H1 (cell line): ENCODE results near the gene DCANP1. TPM values are rescaled to one million over a fixed set of nuclear protein-coding genes. Genes with fewer than 3 reads are reported as not detected.

Source experiments
- CTCF ChIA-PET: fragments of 300-600 bp; sonication (Branson Sonifier 250); formaldehyde crosslinking; loops from one replicate; lab custom pipeline; 2021; ENCODE audit not compliant: partially characterized antibody; lab: Charles Lee
- POLR2A ChIA-PET: fragments of 300-600 bp; sonication (Branson Sonifier 250); formaldehyde crosslinking; loops from one replicate; lab custom pipeline; 2021; ENCODE audit warnings: inconsistent platforms; ENCODE audit not compliant: partially characterized antibody; lab: Charles Lee
- DNase-seq, 2 experiments: peaks; one replicate each; pipeline versions ENCODE4 v3.0.0 to v3.0.0-alpha.2; 2010 to 2022; ENCODE audit warnings: low spot score in 2 of 2, low read depth in 1 of 2, mixed read lengths in 1 of 2
- FAIRE-seq: peaks from 2 replicates; lab custom pipeline; 2011; peaks lifted over from hg19 to GRCh38; lab: Jason Lieb, UNC
- H2AFZ ChIP-seq: 2 replicates; pipeline ENCODE4 v1.8.1; 2012; ENCODE audit warnings: low read length, inconsistent platforms
- H2AK5ac ChIP-seq: 2 replicates; pipeline ENCODE4 v1.6.1; 2013; ENCODE audit warnings: low read depth, low read length
- H2BK120ac ChIP-seq: replicated peaks from 2 replicates; pipeline ENCODE3; 2013; ENCODE audit warnings: low read depth, low read length, inconsistent platforms
- H2BK12ac ChIP-seq: 2 replicates; pipeline ENCODE4 v1.6.1; 2013; ENCODE audit warnings: low read depth, low read length
- H2BK15ac ChIP-seq: 2 replicates; pipeline ENCODE4 v1.6.1; 2013; ENCODE audit warnings: low read length
- H2BK20ac ChIP-seq: 2 replicates; pipeline ENCODE4 v1.6.1; 2013; ENCODE audit warnings: low read length
- H2BK5ac ChIP-seq: 2 replicates; pipeline ENCODE4 v1.6.1; 2013; ENCODE audit warnings: low read depth, low read length
- H3K14ac ChIP-seq: 2 replicates; pipeline ENCODE4 v1.6.1; 2013; ENCODE audit warnings: inconsistent platforms; ENCODE audit not compliant: insufficient read length
- H3K18ac ChIP-seq: 2 replicates; pipeline ENCODE4 v1.6.1; 2013; ENCODE audit warnings: low read length; ENCODE audit errors: extremely low read depth
- H3K23ac ChIP-seq: 2 replicates; pipeline ENCODE4 v1.6.1; 2013; ENCODE audit warnings: inconsistent platforms; ENCODE audit not compliant: insufficient read length
- H3K23me2 ChIP-seq: 2 replicates; pipeline ENCODE4 v1.6.1; 2013; ENCODE audit warnings: low read depth, low read length
- H3K27ac ChIP-seq: 2 replicates; pipeline ENCODE4 v1.6.1; 2011; ENCODE audit warnings: low read depth, low read length, inconsistent platforms
- H3K27me3 ChIP-seq, 4 experiments: replicated peaks in 1 of 4; 1 replicate in 1 of 4; 2 replicates in 3 of 4; pipeline versions ENCODE4 v1.6.1 to v1.8.1; 2011 to 2013; ENCODE audit warnings: low read length in 3 of 4, mild to moderate bottlenecking in 3 of 4, inconsistent platforms in 2 of 4, mixed read lengths in 2 of 4, moderate library complexity in 1 of 4; ENCODE audit not compliant: control insufficient read depth in 3 of 4, insufficient read depth in 3 of 4; ENCODE audit errors: extremely low read depth in 1 of 4
- H3K36me3 ChIP-seq, 4 experiments: 2 replicates each; pipeline versions ENCODE4 v1.6.1 to v1.8.1; 2011 to 2013; ENCODE audit warnings: mild to moderate bottlenecking in 4 of 4, low read length in 3 of 4, moderate library complexity in 2 of 4, control low read depth in 1 of 4, inconsistent platforms in 1 of 4; ENCODE audit not compliant: insufficient read depth in 4 of 4, control insufficient read depth in 2 of 4
- H3K4ac ChIP-seq: replicated peaks from 2 replicates; pipeline ENCODE3; 2013; ENCODE audit warnings: low read length, low read depth, mixed read lengths, inconsistent platforms; ENCODE audit not compliant: insufficient read length
- H3K4me1 ChIP-seq, 4 experiments: replicated peaks in 1 of 4; 1 replicate in 1 of 4; 2 replicates in 3 of 4; pipeline versions ENCODE4 v1.6.1 to v1.8.1; 2011 to 2013; ENCODE audit warnings: low read length in 3 of 4, inconsistent platforms in 2 of 4, mixed read lengths in 1 of 4; ENCODE audit not compliant: insufficient read depth in 4 of 4, control insufficient read depth in 3 of 4
- H3K4me2 ChIP-seq, 2 experiments: 2 replicates each; pipeline versions ENCODE4 v1.6.1 to v1.8.1; 2011 to 2013; ENCODE audit warnings: low read depth in 2 of 2, low read length in 2 of 2, control low read depth in 1 of 2, inconsistent platforms in 1 of 2, mild to moderate bottlenecking in 1 of 2; ENCODE audit not compliant: insufficient read depth in 1 of 2
- H3K4me3 ChIP-seq, 4 experiments: fragments of 200-600, 300-600 bp in 1 of 4; sonication (generic), shearing (Covaris generic), sonication (Bioruptor Twin) in 1 of 4; 2 replicates each; pipeline versions ENCODE4 v1.5.1 to v1.8.1; 2011 to 2016; ENCODE audit warnings: low read length in 4 of 4, low read depth in 3 of 4, control low read depth in 2 of 4, inconsistent platforms in 2 of 4, mild to moderate bottlenecking in 2 of 4, mixed read lengths in 1 of 4, moderate library complexity in 1 of 4; ENCODE audit not compliant: insufficient read depth in 2 of 4; ENCODE audit errors: extremely low read depth in 1 of 4
- H3K56ac ChIP-seq: replicated peaks from 2 replicates; pipeline ENCODE3; 2013; ENCODE audit warnings: low read depth, mild to moderate bottlenecking, mixed read lengths, low read length, inconsistent platforms; ENCODE audit not compliant: insufficient read length
- H3K79me1 ChIP-seq: 2 replicates; pipeline ENCODE4 v1.6.1; 2013; ENCODE audit warnings: low read depth, low read length, control low read depth
- H3K79me2 ChIP-seq, 2 experiments: 2 replicates each; pipeline versions ENCODE4 v1.6.1 to v1.8.1; 2012 to 2013; ENCODE audit warnings: low read length in 2 of 2, mild to moderate bottlenecking in 2 of 2, inconsistent platforms in 1 of 2; ENCODE audit not compliant: insufficient read depth in 2 of 2, control insufficient read depth in 1 of 2
- H3K9ac ChIP-seq, 4 experiments: replicated peaks in 1 of 4; 1 replicate in 1 of 4; 2 replicates in 3 of 4; pipeline versions ENCODE4 v1.6.1 to v1.8.1; 2011 to 2013; ENCODE audit warnings: low read depth in 3 of 4, low read length in 3 of 4, control low read depth in 2 of 4, mild to moderate bottlenecking in 2 of 4, moderate library complexity in 2 of 4, inconsistent platforms in 1 of 4; ENCODE audit errors: extremely low read depth in 1 of 4
- H3K9me3 ChIP-seq, 2 experiments: 2 replicates each; pipeline versions ENCODE4 v1.6.1 to v1.8.1; 2012 to 2013; ENCODE audit warnings: mild to moderate bottlenecking in 2 of 2, moderate library complexity in 2 of 2, control low read depth in 1 of 2, inconsistent platforms in 1 of 2, low read depth in 1 of 2, low read length in 1 of 2, mixed read lengths in 1 of 2; ENCODE audit not compliant: insufficient read depth in 2 of 2
- H4K20me1 ChIP-seq, 2 experiments: replicated peaks in 1 of 2; 2 replicates each; pipeline versions ENCODE3 to v1.8.1; 2011 to 2013; ENCODE audit warnings: inconsistent platforms in 2 of 2, low read length in 2 of 2, mild to moderate bottlenecking in 1 of 2; ENCODE audit not compliant: insufficient read depth in 2 of 2, control insufficient read depth in 1 of 2
- H4K5ac ChIP-seq: 2 replicates; pipeline ENCODE4 v1.6.1; 2013; ENCODE audit warnings: low read length, low read depth, mixed read lengths, inconsistent platforms; ENCODE audit not compliant: insufficient read length
- H4K8ac ChIP-seq: 2 replicates; pipeline ENCODE4 v1.8.0; 2013; ENCODE audit warnings: mild to moderate bottlenecking, moderate library complexity, low read length, inconsistent platforms; ENCODE audit not compliant: insufficient read depth; ENCODE audit errors: extremely low read depth
- H4K91ac ChIP-seq: replicated peaks from 2 replicates; pipeline ENCODE3; 2013; ENCODE audit warnings: low read length, mixed read lengths, inconsistent platforms; ENCODE audit not compliant: insufficient read length
- E2F6 ChIP-seq: IDR thresholded peaks from 2 replicates; pipeline ENCODE4 v1.6.1; 2012; ENCODE audit warnings: inconsistent platforms
- GABPA ChIP-seq: IDR thresholded peaks from 2 replicates; pipeline ENCODE4 v1.6.1; 2011; ENCODE audit warnings: mild to moderate bottlenecking, low read length, moderate library complexity, borderline replicate concordance; ENCODE audit not compliant: insufficient read depth
- KDM5A ChIP-seq: fragments of 200-600 bp; IDR thresholded peaks from 2 replicates; pipeline ENCODE4 v1.7.1; 2012; ENCODE audit warnings: mild to moderate bottlenecking, low read length, inconsistent platforms, mixed read lengths
- WGBS, 2 experiments: shearing (Covaris generic) in 1 of 2; methylation state at CpG; one replicate each; pipeline versions ENCODE4 v1.1.6 to v1.1.7; 2013 to 2015; ENCODE audit warnings: low lambda C conversion rate in 2 of 2, mixed read lengths in 2 of 2, inconsistent platforms in 1 of 2, low coverage in 1 of 2, missing lambda C conversion rate in 1 of 2; ENCODE audit not compliant: insufficient replicate concordance in 2 of 2, insufficient coverage in 1 of 2, insufficient read length in 1 of 2; ENCODE audit errors: extremely low coverage in 1 of 2, missing lambda C conversion rate in 1 of 2; 5-methylcytosine and 5-hydroxymethylcytosine counted together
- polyA plus RNA-seq, 7 experiments: library from polyadenylated mRNA; depleted of rRNA in 3 of 7; stranded (reverse) in 5 of 7; unstranded in 2 of 7; fragments of >200 nt in 5 of 7; fragments of 200-250 nt in 2 of 7; gene quantifications; 1 replicate in 5 of 7; 2 replicates in 1 of 7; 4 replicates in 1 of 7; pipeline versions ENCODE4 v1.2.1 to v1.2.3, GENCODE V29; 2011 to 2013; ENCODE audit warnings: missing spikeins in 2 of 7, mixed read lengths in 2 of 7
- total RNA-seq: library from RNA; stranded (reverse); fragmentation: NEBNext Ultra II Directional; extraction: Animal tissue kit (Norgen Biotek cat#: 25700); gene quantifications from 2 replicates; pipeline ENCODE4 v1.2.1, GENCODE V29; 2021

DCANP1 gene
- total and polyA plus RNA-seq, 2 of the 8 experiments (the other 6 are each of a cell fraction or from before 2014, with no cell fraction given): not detected

DNA sequence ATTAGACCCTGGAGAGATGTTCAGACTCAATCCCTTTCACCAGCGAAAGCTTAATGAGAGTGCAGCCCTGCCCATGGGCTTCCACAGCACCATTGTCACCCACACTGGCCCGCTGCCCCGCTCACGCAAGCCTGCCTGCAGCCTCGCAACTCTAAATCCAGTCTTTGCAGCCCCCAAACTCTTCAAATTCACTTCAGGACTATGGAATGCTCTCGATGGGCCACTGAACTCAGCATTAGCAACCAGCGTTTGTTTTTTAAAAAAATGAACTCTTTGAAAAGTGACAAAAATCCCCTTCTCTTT lies 17.1 kb downstream of the DCANP1 start:
- no peak overlapping the region for H4K5ac ChIP-seq
- H3K9me3 ChIP-seq: peaks cover 0 to 6% of the 10 kb centered on the region in 2 experiments; a peak in 2 of 4 replicates
- H3K4me2 ChIP-seq: no peak overlapping the region
- CTCF ChIA-PET: no interaction called here
- no peak overlapping the region for H4K91ac ChIP-seq
- no peak overlapping the region for H3K56ac ChIP-seq
- 94% methylated on average over 7 of the region's 7 CpGs; no CpG with 5 or more reads in 1 of the 2 experiments for WGBS, 2 experiments
- no peaks in the 10 kb centered on the region for H3K79me2 ChIP-seq
- no peak overlapping the region for H3K27ac ChIP-seq
- no peaks in the 10 kb centered on the region for H3K27me3 ChIP-seq
- H3K4ac ChIP-seq: no peak overlapping the region
- DNase-seq (peak in 1 of 2 experiments; percentile 24), FAIRE-seq (no peak)
- H3K23me2 ChIP-seq: no peaks in the 10 kb centered on the region
- H2BK20ac ChIP-seq: no peak overlapping the region
- no peak overlapping the region for H2BK12ac ChIP-seq
- no peak overlapping the region for H2BK5ac ChIP-seq
- H3K79me1 ChIP-seq: no peaks in the 10 kb centered on the region
- H3K14ac ChIP-seq: no peak overlapping the region
- H2AFZ ChIP-seq: no peak overlapping the region
- no peaks in the 10 kb centered on the region; a peak in 1 of 7 replicates for H3K4me1 ChIP-seq
- no peak overlapping the region for H3K4me3 ChIP-seq
- no peak overlapping the region for H2BK120ac ChIP-seq
- no peak overlapping the region for H3K9ac ChIP-seq
- no peak for TF ChIP-seq E2F6
- no peak for TF ChIP-seq KDM5A
- no peak for TF ChIP-seq GABPA
- no peak overlapping the region for H3K23ac ChIP-seq
- no peak overlapping the region for H2BK15ac ChIP-seq
- H3K18ac ChIP-seq: no peak overlapping the region
- POLR2A ChIA-PET: no interaction called here
- H3K36me3 ChIP-seq: no peaks in the 10 kb centered on the region
- no peaks in the 10 kb centered on the region for H4K20me1 ChIP-seq
- H2AK5ac ChIP-seq: no peak overlapping the region
- H4K8ac ChIP-seq: no peak overlapping the region
